Central memory CD8-positive, alpha-beta T cell (primary cell): ENCODE data around the gene PRKCH.

Source experiments
- ATAC-seq: fragments of 150-1000 bp; cut with Tn5 transposase; replicated peaks from 2 replicates; pipeline ENCODE4 v1.10.0; 2022; ENCODE audit warnings: mild to moderate bottlenecking, moderate FRiP score, moderate number of reproducible peaks; ENCODE audit not compliant: poor library complexity, severe bottlenecking; ENCODE audit errors: extremely low read depth
- DNase-seq, 2 donors: peaks; one replicate each; pipeline ENCODE4 v3.0.0; 2021; ENCODE audit warnings: low spot score in 2 of 2
- H3K27ac Mint-ChIP-seq: one replicate; pipeline ENCODE4 v1.8.0; 2022; ENCODE audit warnings: low read depth, mild to moderate bottlenecking, moderate library complexity, mixed read lengths
- H3K27me3 Mint-ChIP-seq: one replicate; pipeline ENCODE4 v1.8.0; 2022; ENCODE audit warnings: mixed read lengths
- H3K36me3 Mint-ChIP-seq: one replicate; pipeline ENCODE4 v1.8.0; 2022; ENCODE audit warnings: mild to moderate bottlenecking, moderate library complexity, mixed read lengths; ENCODE audit not compliant: insufficient read depth
- H3K4me1 Mint-ChIP-seq: one replicate; pipeline ENCODE4 v1.8.0; 2022; ENCODE audit warnings: mixed read lengths
- H3K4me3 Mint-ChIP-seq: one replicate; pipeline ENCODE4 v1.8.0; 2022; ENCODE audit warnings: mild to moderate bottlenecking, moderate library complexity, mixed read lengths
- H3K9me3 Mint-ChIP-seq: one replicate; pipeline ENCODE4 v1.8.0; 2022; ENCODE audit warnings: mixed read lengths

PRKCH gene

DNA sequence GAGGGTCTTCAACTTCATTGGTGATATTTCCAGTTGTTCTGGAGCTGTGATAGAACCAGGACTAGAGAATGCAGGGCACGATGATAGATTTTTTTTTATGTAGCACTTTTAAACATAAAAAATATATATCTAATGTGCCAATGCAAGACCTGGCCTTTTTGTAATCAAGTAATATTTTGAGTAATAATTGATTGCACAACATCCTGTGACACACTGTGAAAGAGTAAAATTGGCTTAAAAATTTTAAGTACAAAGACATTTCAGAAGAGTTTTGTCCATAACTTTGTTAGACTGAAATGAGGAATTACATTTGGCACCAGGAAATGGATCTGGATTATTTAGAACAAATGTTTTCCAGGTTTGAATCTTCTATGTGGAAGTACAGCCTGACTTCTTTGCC lies 22.1 kb downstream of the PRKCH start:
- Mint-ChIP-seq H3K27me3 (no peaks in the 10 kb centered on the region), H3K27ac (peak overlapping the region; percentile 91), H3K4me3 (peak overlapping the region; percentile 79), H3K36me3 (peaks cover 43% of the 10 kb centered on the region), H3K9me3 (no peaks in the 10 kb centered on the region), H3K4me1 (peaks cover 93% of the 10 kb centered on the region)
- DNase-seq (no peak), ATAC-seq (no peak)

DNA sequence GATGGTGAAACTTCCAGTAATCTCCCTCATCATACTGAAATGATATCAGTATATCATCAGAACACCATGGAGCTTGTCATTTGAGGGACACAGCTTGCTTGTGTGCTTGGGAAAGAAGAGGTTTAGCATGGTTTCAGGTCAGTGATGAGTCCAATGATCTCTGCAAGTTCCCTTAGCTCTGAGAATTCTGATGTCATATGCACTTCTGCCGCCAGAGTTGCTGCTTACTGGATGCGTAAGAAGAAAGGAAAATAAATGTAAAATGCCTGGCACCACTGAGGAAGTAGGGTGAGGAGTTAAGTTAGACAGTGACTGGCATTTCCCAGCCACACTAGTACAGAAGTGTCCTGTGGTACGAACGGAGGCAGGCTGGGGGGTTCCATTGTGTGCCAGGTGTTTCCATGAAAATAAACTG lies 22.6 kb downstream of the PRKCH start:
- DNase-seq (no peak), ATAC-seq (peak; percentile 6)
- H3K27ac Mint-ChIP-seq = peak overlapping the region; percentile 91
- H3K9me3 Mint-ChIP-seq = no peaks in the 10 kb centered on the region
- H3K36me3 Mint-ChIP-seq = peaks cover 44% of the 10 kb centered on the region
- H3K27me3 Mint-ChIP-seq = no peaks in the 10 kb centered on the region
- peaks cover 93% of the 10 kb centered on the region for H3K4me1 Mint-ChIP-seq
- peak overlapping the region; percentile 79 for H3K4me3 Mint-ChIP-seq

DNA sequence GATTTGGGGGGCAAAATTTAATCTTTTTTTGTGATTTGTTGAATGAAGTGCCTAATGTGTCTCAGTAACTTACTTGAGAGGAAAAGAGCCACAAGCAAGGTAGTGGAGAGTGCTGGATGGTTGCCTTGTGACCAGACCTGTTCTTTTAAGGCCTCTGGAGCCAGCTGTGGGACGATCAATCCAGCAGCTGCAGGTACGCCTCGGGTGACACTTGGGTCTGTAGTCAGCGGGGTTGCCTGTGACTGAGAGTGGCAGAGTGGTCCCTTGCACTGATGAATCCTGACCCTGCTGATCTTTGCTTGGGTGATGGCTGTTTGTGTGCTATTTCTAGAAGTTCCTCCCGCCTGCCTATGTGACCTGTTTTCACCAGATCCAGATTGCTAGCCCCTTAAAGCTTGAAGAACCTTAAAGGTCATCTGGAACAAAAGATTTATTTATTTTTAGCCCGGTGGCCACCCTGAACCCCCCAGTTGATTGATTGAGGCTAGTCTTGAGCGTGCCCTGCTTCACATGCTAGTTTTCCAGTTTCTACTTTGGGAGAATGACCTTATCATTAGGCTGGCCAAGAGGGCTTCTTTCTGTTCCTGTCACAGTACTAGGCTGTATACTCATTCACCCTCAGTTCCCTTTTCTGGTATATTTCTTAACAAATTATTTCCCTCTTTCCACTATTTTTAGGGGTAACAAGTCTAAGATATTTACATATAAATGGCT lies 23.2 kb downstream of the PRKCH start:
- DNase-seq = no peak
- no peak for ATAC-seq
- peak overlapping the region; percentile 91 for H3K27ac Mint-ChIP-seq
- H3K9me3 Mint-ChIP-seq = no peaks in the 10 kb centered on the region
- H3K4me1 Mint-ChIP-seq = peaks cover 96% of the 10 kb centered on the region
- H3K27me3 Mint-ChIP-seq = no peaks in the 10 kb centered on the region
- peaks cover 46% of the 10 kb centered on the region for H3K36me3 Mint-ChIP-seq
- peak overlapping the region; percentile 79 for H3K4me3 Mint-ChIP-seq

DNA sequence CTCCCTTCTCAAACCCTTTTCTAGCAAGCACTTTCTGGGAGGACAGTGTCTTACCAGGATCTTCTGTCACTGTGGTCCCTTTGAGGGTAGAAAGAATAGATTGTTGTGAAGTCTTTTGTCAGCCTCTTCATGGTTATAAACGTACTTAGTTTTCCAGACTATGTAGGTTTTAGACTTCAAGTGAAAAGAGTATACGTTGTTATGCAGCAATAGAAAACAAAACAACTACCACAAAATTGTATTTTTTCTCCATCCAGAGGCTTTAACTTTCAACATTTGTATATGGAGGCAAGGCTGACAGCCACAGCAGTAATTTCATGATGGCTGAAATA lies 23.7 kb downstream of the PRKCH start:
- peaks cover 41% of the 10 kb centered on the region for H3K36me3 Mint-ChIP-seq
- H3K9me3 Mint-ChIP-seq = no peaks in the 10 kb centered on the region
- H3K27ac Mint-ChIP-seq = peak overlapping the region; percentile 91
- no peaks in the 10 kb centered on the region for H3K27me3 Mint-ChIP-seq
- peaks cover 96% of the 10 kb centered on the region for H3K4me1 Mint-ChIP-seq
- ATAC-seq (no peak), DNase-seq (no peak)
- H3K4me3 Mint-ChIP-seq = peak overlapping the region; percentile 79

DNA sequence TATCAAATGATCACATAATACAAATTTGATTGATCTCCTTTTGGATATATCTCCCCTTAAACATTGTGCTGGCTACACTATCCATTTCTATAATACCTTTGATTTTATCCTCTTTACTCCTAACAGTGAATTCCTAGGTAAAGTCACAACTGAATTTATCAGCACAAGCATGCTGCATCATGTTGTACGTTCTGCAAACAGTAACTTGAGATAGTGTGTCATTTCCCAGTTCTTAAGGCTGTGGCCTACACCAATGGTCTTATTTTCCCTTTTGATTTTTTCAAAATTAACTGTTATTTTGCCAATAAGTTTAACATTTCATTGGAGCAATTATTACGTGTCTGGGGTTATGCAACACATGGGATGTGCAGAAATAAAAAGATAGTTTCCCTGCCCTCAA lies 24.8 kb downstream of the PRKCH start:
- H3K36me3 Mint-ChIP-seq = peaks cover 40% of the 10 kb centered on the region
- no peak for ATAC-seq
- no peaks in the 10 kb centered on the region for H3K27me3 Mint-ChIP-seq
- peaks cover 96% of the 10 kb centered on the region for H3K4me1 Mint-ChIP-seq
- H3K27ac Mint-ChIP-seq = peak overlapping the region; percentile 91
- no peak for DNase-seq
- peak overlapping the region; percentile 67 for H3K4me3 Mint-ChIP-seq
- H3K9me3 Mint-ChIP-seq = no peaks in the 10 kb centered on the region

DNA sequence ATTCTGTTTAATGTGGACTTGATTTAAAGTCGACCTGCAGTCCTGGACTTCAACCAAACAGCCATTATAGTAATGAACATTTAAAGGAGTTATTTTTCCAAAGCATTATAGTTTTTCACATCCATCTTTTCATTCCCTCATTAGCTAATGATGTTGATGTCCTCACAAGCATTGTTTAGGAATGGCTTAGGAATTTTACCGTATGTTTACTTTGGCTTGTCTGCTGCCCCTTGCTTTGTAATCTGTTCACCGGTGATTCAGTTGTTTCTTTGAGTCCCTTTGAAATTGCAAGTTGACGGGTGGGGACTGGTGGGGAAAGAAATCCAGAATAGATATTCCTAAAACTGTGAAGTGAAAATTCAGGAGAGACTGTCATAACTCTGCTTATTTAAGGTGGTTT lies 25.4 kb downstream of the PRKCH start:
- Mint-ChIP-seq H3K9me3 (no peaks in the 10 kb centered on the region), H3K4me3 (peak overlapping the region; percentile 67), H3K36me3 (peaks cover 35% of the 10 kb centered on the region), H3K27ac (peak overlapping the region; percentile 96), H3K27me3 (no peaks in the 10 kb centered on the region), H3K4me1 (peaks cover 96% of the 10 kb centered on the region)
- DNase-seq (no peak), ATAC-seq (no peak)

DNA sequence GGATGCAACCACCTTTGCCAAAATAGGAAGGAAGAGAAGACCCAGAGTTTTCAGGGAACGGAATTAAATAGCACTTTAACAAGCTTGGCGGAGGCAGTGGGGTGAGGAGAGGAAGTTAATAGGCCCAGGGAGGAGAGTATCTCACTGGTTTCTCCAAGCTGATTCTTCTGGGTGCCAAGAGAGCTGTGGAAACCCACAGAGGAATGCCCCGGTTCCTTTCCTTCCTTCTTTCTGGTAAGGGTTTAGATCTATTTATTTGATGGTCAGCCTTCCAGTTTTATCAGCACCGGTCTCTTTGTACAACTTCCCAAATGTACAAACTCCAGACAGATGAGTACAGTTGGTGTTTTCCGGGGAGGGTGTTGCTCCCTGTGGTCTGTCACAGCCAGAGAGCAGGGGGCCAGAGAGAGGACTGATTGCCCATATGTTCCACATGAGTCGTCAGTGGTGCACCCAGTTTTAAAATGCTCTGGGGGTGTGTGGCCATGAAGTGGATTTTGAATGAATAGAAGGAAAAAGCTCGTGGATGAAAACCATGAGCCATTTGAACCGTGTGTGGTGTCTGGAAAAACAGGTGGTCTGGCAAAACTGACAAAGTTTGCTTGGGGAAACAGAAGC lies 26.6 kb downstream of the PRKCH start:
- ATAC-seq (no peak), DNase-seq (no peak)
- no peaks in the 10 kb centered on the region for H3K9me3 Mint-ChIP-seq
- peak overlapping the region; percentile 96 for H3K27ac Mint-ChIP-seq
- peaks cover 96% of the 10 kb centered on the region for H3K4me1 Mint-ChIP-seq
- peaks cover 24% of the 10 kb centered on the region for H3K36me3 Mint-ChIP-seq
- no peaks in the 10 kb centered on the region for H3K27me3 Mint-ChIP-seq
- H3K4me3 Mint-ChIP-seq = peak overlapping the region; percentile 67

DNA sequence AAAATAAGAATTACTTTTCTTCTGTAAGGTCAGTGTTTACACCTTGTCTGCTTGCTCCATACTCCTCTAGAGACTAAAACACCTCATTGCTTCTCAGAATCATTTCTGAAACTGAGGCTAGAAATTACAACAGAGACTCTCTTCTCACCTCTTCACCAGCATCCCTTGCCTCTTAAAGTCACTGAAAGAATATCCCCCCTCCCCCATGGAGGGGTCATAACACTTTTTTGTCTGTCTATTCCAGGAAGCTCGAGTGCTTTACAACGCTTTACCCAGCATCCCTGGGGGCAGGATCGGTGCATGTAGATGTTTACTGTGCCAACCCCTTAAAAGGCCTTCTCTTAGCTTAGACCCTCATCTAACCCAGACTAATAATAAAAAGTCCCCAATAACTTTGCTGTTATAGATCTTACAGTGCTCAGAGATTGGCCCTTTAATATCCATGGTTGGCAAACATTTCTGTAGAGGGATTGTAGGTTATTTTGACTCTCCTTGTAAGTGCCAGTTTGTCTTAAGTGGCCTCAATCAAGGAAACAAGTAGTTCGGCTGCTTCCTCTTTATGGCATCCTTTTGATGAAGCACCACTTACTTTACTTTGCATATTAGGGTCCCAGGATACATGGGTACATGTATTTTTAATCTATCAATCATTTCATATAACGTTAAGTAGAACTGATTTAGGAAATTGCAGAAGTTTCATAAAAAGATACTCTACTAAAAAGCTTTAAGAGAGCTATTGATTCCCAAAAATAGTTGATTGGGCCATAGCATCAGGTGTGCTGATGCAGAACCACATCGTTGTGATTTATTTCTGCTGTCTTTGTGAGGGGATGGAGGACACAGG lies 29.3 kb downstream of the PRKCH start:
- ATAC-seq (peak; percentile 60), DNase-seq (no peak)
- peaks cover 96% of the 10 kb centered on the region for H3K4me1 Mint-ChIP-seq
- peak overlapping the region; percentile 67 for H3K4me3 Mint-ChIP-seq
- no peaks in the 10 kb centered on the region for H3K9me3 Mint-ChIP-seq
- peak overlapping the region; percentile 96 for H3K27ac Mint-ChIP-seq
- H3K36me3 Mint-ChIP-seq = peaks cover 23% of the 10 kb centered on the region
- no peaks in the 10 kb centered on the region for H3K27me3 Mint-ChIP-seq

DNA sequence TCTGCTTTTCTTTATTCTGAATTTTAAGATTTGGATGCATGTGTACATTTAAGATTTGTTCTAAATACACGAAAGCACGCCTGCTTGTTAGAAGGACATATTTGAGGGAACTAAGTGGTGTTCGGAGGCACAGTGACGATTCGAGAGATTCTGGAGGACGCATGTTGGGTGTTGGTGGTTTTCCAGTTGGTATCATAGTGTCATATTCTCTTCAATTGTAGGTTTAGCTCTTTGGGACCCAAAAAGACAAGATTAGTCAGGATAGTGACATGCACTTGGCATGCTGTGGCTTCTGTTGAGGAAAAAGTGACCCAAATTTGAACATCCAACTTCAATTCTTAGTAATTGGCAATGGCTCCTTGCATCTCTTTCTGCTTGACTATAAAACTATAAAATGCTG lies 30.1 kb downstream of the PRKCH start:
- peaks cover 96% of the 10 kb centered on the region for H3K4me1 Mint-ChIP-seq
- peaks cover 26% of the 10 kb centered on the region for H3K36me3 Mint-ChIP-seq
- DNase-seq (no peak), ATAC-seq (no peak)
- peak overlapping the region; percentile 67 for H3K4me3 Mint-ChIP-seq
- no peaks in the 10 kb centered on the region for H3K27me3 Mint-ChIP-seq
- no peaks in the 10 kb centered on the region for H3K9me3 Mint-ChIP-seq
- peak overlapping the region; percentile 96 for H3K27ac Mint-ChIP-seq

DNA sequence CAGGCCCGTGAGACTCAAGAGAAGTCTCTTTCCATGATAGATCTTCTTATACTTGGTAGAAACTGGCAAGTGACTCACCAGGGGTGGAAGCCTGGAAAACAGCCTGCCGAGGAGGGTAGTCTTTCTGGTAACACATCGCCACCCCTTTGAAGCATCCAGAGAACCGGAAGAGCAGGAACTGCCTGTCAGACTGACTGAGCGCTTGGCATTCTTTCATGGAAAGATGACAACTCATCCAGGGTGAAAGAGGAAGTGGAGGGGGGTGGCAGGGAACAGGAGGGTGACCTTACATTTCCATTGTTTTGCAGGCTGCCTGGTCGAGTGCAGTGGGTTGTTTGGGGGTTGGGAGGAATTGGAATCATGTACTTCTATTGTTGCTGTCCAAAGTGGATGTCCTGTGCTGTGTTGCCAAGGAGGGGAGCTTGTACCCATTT lies 34.5 kb downstream of the PRKCH start:
- no peak for DNase-seq
- Mint-ChIP-seq H3K4me1 (peaks cover 93% of the 10 kb centered on the region), H3K36me3 (peaks cover 33% of the 10 kb centered on the region), H3K4me3 (peak overlapping the region; percentile 51), H3K27ac (peak overlapping the region; percentile 81), H3K27me3 (no peaks in the 10 kb centered on the region), H3K9me3 (no peaks in the 10 kb centered on the region)
- ATAC-seq = peak; percentile 24

DNA sequence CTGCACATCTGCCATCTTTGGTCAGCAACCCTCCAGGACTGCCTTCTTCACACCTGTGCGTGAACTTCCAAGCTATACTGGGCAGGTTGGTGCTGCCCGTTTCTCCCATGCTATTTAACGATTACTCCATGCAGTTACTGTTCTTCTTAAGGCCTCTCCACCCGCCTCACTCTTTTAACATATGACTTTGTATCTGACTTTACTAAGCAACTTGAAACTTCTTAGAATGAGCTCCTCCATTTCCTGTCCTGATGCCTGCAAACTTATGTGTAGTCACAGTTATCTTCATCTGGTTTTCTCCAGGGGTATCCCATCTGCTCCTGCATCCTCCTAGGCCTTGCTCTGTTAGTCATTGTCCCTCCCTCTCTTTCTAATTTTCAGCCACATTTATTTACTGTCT lies 35.7 kb downstream of the PRKCH start:
- peak overlapping the region; percentile 79 for H3K27ac Mint-ChIP-seq

DNA sequence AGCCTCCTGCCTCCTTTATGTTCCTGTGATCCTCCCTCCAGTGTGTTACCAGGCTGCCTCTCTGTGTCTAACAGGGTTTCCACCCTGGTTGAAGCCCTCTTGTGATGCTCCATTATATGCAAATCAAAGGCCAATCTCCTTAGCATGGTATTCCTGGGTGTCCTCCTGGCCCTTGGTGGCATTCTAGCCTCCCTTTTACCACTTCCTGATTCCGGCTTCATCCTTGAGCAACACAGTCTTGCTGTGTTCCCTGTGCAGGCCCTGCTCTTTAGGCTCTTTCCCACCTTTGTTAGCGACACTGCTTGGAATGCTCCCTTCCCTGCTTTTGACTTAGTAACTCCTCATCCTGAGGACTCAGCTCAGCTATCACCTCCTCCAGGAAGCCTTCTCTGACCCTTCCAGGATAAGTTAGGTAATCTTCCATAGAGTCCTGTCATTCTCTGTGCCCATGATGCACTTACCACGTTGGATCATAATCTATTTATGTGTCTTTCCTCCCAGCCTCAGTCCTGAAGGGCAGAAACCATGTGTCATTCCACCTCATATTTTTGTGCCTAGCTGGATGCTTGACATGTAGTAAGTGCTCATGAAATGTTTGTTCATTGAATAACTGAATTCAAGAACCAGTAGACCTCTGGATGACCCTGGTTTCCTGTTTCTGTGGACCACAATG lies 37.3 kb downstream of the PRKCH start:
- Mint-ChIP-seq H3K27ac (peak overlapping the region; percentile 79), H3K4me3 (peak overlapping the region; percentile 51), H3K4me1 (peaks cover 72% of the 10 kb centered on the region), H3K9me3 (no peaks in the 10 kb centered on the region), H3K27me3 (no peaks in the 10 kb centered on the region), H3K36me3 (peaks cover 30% of the 10 kb centered on the region)
- ATAC-seq (no peak), DNase-seq (no peak)

More for the DNA sequence above, 35.7 kb downstream of the PRKCH start:
- Mint-ChIP-seq H3K4me1 (peaks cover 86% of the 10 kb centered on the region), H3K9me3 (no peaks in the 10 kb centered on the region), H3K4me3 (peak overlapping the region; percentile 51), H3K36me3 (peaks cover 32% of the 10 kb centered on the region), H3K27me3 (no peaks in the 10 kb centered on the region)
- no peak for ATAC-seq
- DNase-seq = no peak
